NCI-H446 treated with DMSO at 0.1 percent for 48 hours (cell line): ENCODE data around the gene C19orf85.
"Not testable (repeated sequence)": the region's sequence is repeated elsewhere in the genome, so short reads cannot be mapped to it uniquely, and the experiment has no call there.

Experiments
- DNase-seq: peaks from one replicate; lab custom pipeline; 2025; lab: John Stamatoyannopoulos, UW

Gene C19orf85

GRCh38 chr19:55457683-55458457 is 6.7 kb downstream of the C19orf85 start:
- DNase-seq, result no peak

GRCh38 chr19:55456347-55456746 is 8.2 kb downstream of the C19orf85 start:
- DNase-seq, result no peak

- no peak for DNase-seq
Measured at GRCh38 chr19:55455576-55456235, 8.8 kb downstream of the C19orf85 start.

GRCh38 chr19:55454787-55455243 is 9.7 kb downstream of the C19orf85 start:
- no peak for DNase-seq

- no peak for DNase-seq
Measured at GRCh38 chr19:55453511-55454260, 10.9 kb downstream of the C19orf85 start.

- DNase-seq, result peak; percentile 65
Measured at GRCh38 chr19:55452749-55453346, 11.7 kb downstream of the C19orf85 start.

GRCh38 chr19:55451965-55452748 is 12.4 kb downstream of the C19orf85 start:
- DNase-seq, result no peak

GRCh38 chr19:55451163-55451964 is 13.2 kb downstream of the C19orf85 start:
- DNase-seq, result no peak

GRCh38 chr19:55449469-55449868 is 15.1 kb downstream of the C19orf85 start:
- DNase-seq, result no peak

GRCh38 chr19:55448175-55448490 is 16.4 kb downstream of the C19orf85 start:
- not testable (repeated sequence) for DNase-seq

GRCh38 chr19:55447421-55448174 is 17.0 kb downstream of the C19orf85 start:
- DNase-seq, result peak; percentile 53

GRCh38 chr19:55446060-55446459 is 18.5 kb downstream of the C19orf85 start:
- DNase-seq, result no peak

GRCh38 chr19:55444646-55445045 is 19.9 kb downstream of the C19orf85 start:
- DNase-seq, result no peak

GRCh38 chr19:55443824-55444480 is 20.6 kb downstream of the C19orf85 start:
- no peak for DNase-seq

- no peak for DNase-seq
Measured at GRCh38 chr19:55443045-55443823, 21.3 kb downstream of the C19orf85 start, which contains the start of gene SHISA7. Gene SHISA7, minus strand, starts transcription at chr19:55443300. Its CDS starts 437 bp downstream, at chr19:55442863.

GRCh38 chr19:55442372-55442961 is 22.1 kb downstream of the C19orf85 start:
- DNase-seq, result no peak

GRCh38 chr19:55441692-55442321 is 22.7 kb downstream of the C19orf85 start:
- DNase-seq, result no peak

GRCh38 chr19:55441319-55441691 is 23.2 kb downstream of the C19orf85 start:
- DNase-seq, result no peak
